CD4-positive, alpha-beta T cell treated with Interleukin-15 for 4 hours (primary cell): ENCODE measurements around the gene ATP1A2.
A peak's percentile ranks its signal among the peaks of the same experiment; 100 is the strongest.

Experiments
- DNase-seq: peaks from one replicate; pipeline ENCODE4 v3.0.0-alpha.2; 2020; ENCODE audit warnings: low spot score

Gene ATP1A2

GRCh38 chr1:160085686-160086455, 29.7 kb upstream of the ATP1A2 start:
- DNase-seq = peak; percentile 72

DNA sequence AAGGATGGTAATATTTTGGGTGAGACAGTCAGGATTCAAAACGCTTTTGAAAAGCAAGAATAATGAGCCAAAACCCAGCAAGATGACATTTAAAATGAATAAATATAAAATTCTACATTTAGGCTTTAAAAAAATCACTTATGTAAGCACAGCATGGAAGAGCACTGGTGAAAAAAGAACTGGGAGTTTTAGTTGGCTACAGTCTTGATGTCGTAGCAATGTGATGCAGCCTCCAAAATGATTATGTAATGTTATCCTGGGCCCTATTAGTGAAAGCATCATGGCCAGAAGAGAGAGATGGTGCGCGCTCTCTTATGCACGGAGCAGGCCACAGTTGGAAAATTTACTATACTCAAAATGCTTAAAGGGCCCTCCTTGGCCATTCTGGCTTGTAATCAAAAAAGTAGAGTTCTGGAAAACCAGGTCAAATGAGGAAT, 29.1 kb upstream of the ATP1A2 start:
- no peak for DNase-seq

- DNase-seq = no peak
Observed at GRCh38 chr1:160087118-160087662, 28.4 kb upstream of the ATP1A2 start.

GRCh38 chr1:160089883-160090282, 25.7 kb upstream of the ATP1A2 start:
- no peak for DNase-seq

DNA sequence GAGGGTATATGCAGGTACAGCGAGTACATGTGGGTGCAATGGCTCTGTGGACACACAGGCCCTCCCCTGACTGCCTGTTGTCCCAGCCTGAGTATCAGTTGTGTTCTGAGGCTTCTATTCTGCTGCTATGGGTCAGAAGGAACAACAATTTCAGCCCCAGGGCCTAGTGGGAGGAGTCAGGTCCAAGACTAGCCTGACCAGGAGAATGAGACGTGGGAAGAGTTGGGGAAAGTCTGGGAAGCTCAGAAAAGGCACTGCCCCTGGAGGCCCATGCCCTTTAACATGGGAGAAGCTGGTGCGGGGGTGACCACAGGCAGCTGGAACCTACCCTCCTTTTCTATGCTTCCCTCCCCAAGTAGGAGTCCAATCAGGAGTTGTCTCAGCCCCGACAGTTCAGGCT, 24.8 kb upstream of the ATP1A2 start:
- no peak for DNase-seq

GRCh38 chr1:160091666-160092223, 23.8 kb upstream of the ATP1A2 start:
- no peak for DNase-seq

- no peak for DNase-seq
Observed at GRCh38 chr1:160092366-160093068, 23.0 kb upstream of the ATP1A2 start.

GRCh38 chr1:160093069-160093395, 22.5 kb upstream of the ATP1A2 start:
- DNase-seq = no peak

DNA sequence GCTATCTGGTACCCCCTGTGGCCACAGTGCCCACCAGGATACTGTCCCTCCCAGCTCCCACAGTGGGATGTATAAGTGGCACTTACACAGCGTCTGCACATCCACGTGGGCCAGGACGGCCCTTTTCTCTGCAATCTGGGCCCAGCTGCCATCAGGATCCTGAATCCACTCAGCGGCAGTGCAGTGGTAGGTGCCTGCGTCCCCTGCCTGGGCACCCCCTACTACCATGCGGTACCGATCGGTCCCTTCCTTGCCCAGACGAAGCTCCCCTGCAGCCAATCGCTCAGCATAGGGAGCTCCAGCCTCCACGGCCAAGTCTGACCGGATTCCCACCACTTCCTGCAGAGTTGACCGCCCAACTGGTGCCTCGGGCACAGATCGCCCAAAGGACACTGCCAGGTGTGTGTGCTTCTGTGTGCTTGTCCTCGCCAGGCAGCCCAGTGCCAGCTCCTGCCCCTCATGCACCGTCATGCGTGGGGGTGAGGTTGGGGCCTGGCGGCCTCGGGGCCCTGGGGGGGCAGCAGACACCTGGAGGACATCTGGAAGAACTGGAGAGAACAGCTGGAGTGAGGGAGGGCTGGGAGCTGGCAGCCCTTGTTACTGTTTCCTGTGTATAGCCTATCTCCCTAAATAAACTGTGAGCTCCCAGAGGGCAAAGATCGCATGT, 21.8 kb upstream of the ATP1A2 start:
- no peak for DNase-seq

DNA sequence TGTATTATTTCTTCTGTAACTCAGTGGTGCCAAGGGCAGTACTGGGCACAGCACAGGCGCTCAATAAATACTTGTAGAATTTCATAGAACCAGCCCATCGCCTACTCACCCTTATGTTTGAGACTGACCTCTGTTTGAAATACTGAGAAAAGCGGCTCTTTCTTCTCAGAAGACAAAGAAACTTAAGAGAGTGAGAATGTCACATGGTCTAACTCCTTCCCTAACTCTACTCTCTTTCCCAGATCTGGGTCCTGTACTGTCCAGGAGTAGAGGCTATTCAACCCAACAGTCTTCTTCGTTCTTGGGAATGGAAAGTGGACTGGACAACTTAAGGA, 21.3 kb upstream of the ATP1A2 start:
- DNase-seq = no peak

- DNase-seq = no peak
Observed at GRCh38 chr1:160094806-160095205, 20.8 kb upstream of the ATP1A2 start.

GRCh38 chr1:160095382-160096105, 20.0 kb upstream of the ATP1A2 start:
- no peak for DNase-seq

- no peak for DNase-seq
Observed at GRCh38 chr1:160096274-160097116, 19.1 kb upstream of the ATP1A2 start.

- no peak for DNase-seq
Observed at GRCh38 chr1:160097151-160097910, 18.2 kb upstream of the ATP1A2 start.

DNA sequence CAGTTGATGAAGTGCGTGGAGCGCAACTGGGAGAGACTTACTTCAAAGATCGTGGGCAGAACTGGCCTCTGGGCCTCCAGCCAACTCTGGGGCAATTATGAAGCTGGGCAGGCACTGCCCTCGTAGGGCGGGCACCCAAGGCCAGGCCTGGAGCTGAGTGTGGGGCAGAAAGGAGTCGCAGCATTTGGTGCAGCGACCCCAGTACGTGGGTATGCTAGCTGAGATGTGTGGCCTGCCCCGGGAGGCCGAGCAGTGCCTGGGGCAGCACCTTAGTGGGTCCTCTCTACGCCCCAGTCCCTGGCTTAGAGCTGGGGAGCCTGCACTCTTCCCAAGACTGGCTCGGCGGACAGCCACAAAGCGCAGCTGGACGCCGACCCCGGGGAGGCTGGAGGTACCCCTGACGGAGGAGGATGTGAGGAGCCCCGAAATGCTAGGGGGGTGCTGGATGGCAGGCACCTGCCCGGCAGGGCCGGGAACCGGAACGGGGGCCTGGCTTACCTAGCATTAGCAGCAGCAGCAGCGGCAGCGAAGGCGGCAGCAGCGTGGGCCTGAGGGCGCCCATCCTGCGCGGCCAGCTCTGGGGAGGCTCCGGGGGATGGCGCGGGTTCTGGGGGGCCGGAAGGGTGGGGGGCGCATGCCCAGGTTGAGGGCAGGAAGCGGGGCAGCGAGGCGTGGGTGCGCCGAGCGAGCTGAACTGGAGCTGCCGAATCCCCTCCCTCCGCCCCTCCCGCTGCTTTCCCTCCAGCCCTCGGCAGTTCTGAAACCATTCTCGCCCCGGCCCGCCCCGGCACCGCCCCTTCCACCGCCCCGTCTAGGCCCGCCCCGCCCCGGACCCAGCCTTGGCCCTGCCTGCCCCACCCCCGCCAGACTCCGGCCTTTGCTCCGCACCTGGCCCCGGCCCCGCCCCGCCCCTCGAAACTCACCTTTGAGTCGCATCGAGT, 17.4 kb upstream of the ATP1A2 start, which contains the start of gene IGSF8:
Gene IGSF8, minus strand, starts transcription at position 709 of the 941 bp plus-strand sequence. Its CDS starts 147 bp downstream, at position 562.
- peak; percentile 94 for DNase-seq

DNA sequence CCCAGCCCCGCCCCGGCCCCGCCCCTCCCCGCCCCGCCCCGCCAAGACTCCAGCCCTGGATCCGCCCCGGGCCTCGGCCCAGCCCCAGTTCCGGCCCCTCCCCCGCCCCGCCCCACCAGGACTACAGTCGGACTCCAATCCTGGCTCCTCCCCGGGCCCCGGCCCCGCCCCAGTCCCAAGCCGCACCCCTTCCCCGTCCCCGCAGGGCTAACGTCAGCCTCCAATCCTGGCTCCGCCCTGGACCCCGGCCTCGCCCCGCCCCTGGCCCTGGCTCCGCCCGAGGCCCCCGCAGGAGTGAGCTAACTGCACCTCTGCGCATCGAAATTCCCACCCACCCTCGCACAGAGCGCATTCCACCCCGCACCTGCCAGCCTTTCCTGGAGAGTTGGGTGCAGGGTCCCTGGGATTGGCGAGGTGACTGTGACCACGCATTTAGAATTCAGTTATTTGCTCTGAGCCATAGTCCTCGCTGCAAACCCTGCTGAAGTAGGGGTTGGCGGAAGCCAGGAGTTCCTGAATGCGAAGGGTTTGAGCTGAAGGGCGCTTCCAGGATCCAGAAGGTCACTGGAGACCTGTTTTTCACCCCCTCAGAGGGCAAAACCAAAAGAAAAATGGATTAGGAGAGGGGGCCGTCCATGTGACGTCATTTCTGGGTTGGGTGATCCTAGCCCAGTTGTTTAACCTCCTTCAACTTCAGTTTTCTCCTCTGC, 16.6 kb upstream of the ATP1A2 start:
- DNase-seq = peak; percentile 98

- DNase-seq = no peak
Observed at GRCh38 chr1:160099716-160100375, 15.7 kb upstream of the ATP1A2 start.
